SK-N-SH (cell line): ENCODE measurements around the gene SLC25A26. TPM values are rescaled to one million over a fixed set of nuclear protein-coding genes. Genes with fewer than 3 reads are reported as not detected.

Source experiments
- CTCF ChIA-PET: fragments of 300-600, 350-600 bp; formaldehyde crosslinking; extraction: SDS; loops from one replicate; lab custom pipeline; 2021; lab: Yijun Ruan, JAX
- POLR2A ChIA-PET: fragments of 350-600 bp; sonication (Branson Sonifier 250); formaldehyde crosslinking; extraction: SDS; loops from one replicate; lab custom pipeline; 2020; ENCODE audit warnings: antibody characterized with exemption, inconsistent platforms; lab: Yijun Ruan, JAX
- DNase-seq: peaks from one replicate; pipeline ENCODE4 v3.0.0; 2012
- H2AFZ ChIP-seq: fragments of 200-600 bp; sonication (generic); 2 replicates; pipeline ENCODE4 v1.8.1; 2016; ENCODE audit warnings: antibody characterized with exemption, mild to moderate bottlenecking, low read depth
- H3F3A ChIP-seq: fragments of 200-600 bp; sonication (generic); replicated peaks from 2 replicates; pipeline ENCODE3; 2016; ENCODE audit warnings: antibody characterized with exemption, mild to moderate bottlenecking; ENCODE audit not compliant: insufficient read depth
- H3K27ac ChIP-seq, 2 experiments: fragments of 200-500 bp in 1 of 2; fragments of 200-600 bp in 1 of 2; sonication (Bioruptor generic) in 1 of 2; sonication (generic), shearing (Covaris generic) in 1 of 2; 2 replicates each; pipeline versions ENCODE4 v1.5.1 to v1.6.1; 2014 to 2016; ENCODE audit warnings: low read depth in 2 of 2, inconsistent platforms in 1 of 2, low read length in 1 of 2, mild to moderate bottlenecking in 1 of 2, mixed read lengths in 1 of 2
- H3K27me3 ChIP-seq: fragments of 200-600 bp; sonication (generic), shearing (Covaris generic); 2 replicates; pipeline ENCODE4 v1.6.1; 2016; ENCODE audit warnings: mixed run types; ENCODE audit not compliant: insufficient read depth
- H3K36me3 ChIP-seq, 2 experiments: fragments of 200-500 bp in 1 of 2; fragments of 200-600 bp in 1 of 2; sonication (Bioruptor generic) in 1 of 2; sonication (generic) in 1 of 2; replicated peaks in 1 of 2; 2 replicates each; pipeline versions ENCODE3 to v1.5.1; 2014 to 2016; ENCODE audit warnings: low read length in 1 of 2, mild to moderate bottlenecking in 1 of 2; ENCODE audit not compliant: insufficient read depth in 2 of 2, control insufficient read depth in 1 of 2
- H3K4me1 ChIP-seq, 2 experiments: fragments of 200-500 bp in 1 of 2; fragments of 200-600 bp in 1 of 2; sonication (Bioruptor generic) in 1 of 2; sonication (generic), shearing (Covaris generic) in 1 of 2; 2 replicates each; pipeline versions ENCODE4 v1.5.1 to v1.6.1; 2014 to 2016; ENCODE audit warnings: low read depth in 1 of 2, low read length in 1 of 2, mixed run types in 1 of 2; ENCODE audit not compliant: insufficient read depth in 2 of 2, control insufficient read depth in 1 of 2
- H3K4me2 ChIP-seq: fragments of 200-600 bp; sonication (generic), shearing (Covaris generic); 2 replicates; pipeline ENCODE4 v1.6.1; 2017; ENCODE audit warnings: mixed run types
- H3K4me3 ChIP-seq, 2 experiments: fragments of 200-500 bp in 1 of 2; fragments of 200-600 bp in 1 of 2; sonication (Bioruptor generic) in 1 of 2; sonication (generic), shearing (Covaris generic) in 1 of 2; 2 replicates each; pipeline versions ENCODE4 v1.5.1 to v1.8.1; 2014 to 2016; ENCODE audit warnings: low read depth in 2 of 2, inconsistent platforms in 1 of 2, low read length in 1 of 2, mild to moderate bottlenecking in 1 of 2, mixed read lengths in 1 of 2, moderate library complexity in 1 of 2
- H3K79me2 ChIP-seq: fragments of 200-600 bp; sonication (generic); 2 replicates; pipeline ENCODE4 v1.8.1; 2017; ENCODE audit warnings: mild to moderate bottlenecking; ENCODE audit not compliant: insufficient read depth
- H3K9ac ChIP-seq: fragments of 200-600 bp; sonication (generic); 2 replicates; pipeline ENCODE4 v1.6.1; 2017; ENCODE audit warnings: mixed run types
- H3K9me2 ChIP-seq: fragments of 200-600 bp; sonication (generic); 2 replicates; pipeline ENCODE4 v1.6.1; 2017; ENCODE audit warnings: mixed run types
- H3K9me3 ChIP-seq: fragments of 200-600 bp; sonication (generic); 2 replicates; pipeline ENCODE4 v1.6.1; 2017; ENCODE audit warnings: mixed run types, mild to moderate bottlenecking, moderate library complexity
- H4K20me1 ChIP-seq: fragments of 200-600 bp; sonication (generic); 2 replicates; pipeline ENCODE4 v1.6.1; 2017; ENCODE audit warnings: mild to moderate bottlenecking, mixed run types; ENCODE audit not compliant: insufficient read depth
- EP300 ChIP-seq, 2 experiments: IDR thresholded peaks; 2 replicates each; pipeline versions ENCODE4 v1.4.0 to v1.6.1; 2012; ENCODE audit warnings: borderline replicate concordance in 1 of 2, low read depth in 1 of 2, low read length in 1 of 2
- EZH2phosphoT487 ChIP-seq: fragments of 200-600 bp; sonication (generic); IDR thresholded peaks from 2 replicates; pipeline ENCODE4 v1.6.1; 2017; ENCODE audit warnings: low read depth, mixed run types, mild to moderate bottlenecking, antibody characterized with exemption, moderate library complexity, borderline replicate concordance
- FOXJ3 ChIP-seq: sonication (generic); formaldehyde crosslinking; IDR thresholded peaks from 2 replicates; pipeline ENCODE4 v1.5.1; 2020; ENCODE audit warnings: mild to moderate bottlenecking, missing genetic modification reagents
- GABPA ChIP-seq: IDR thresholded peaks from 2 replicates; pipeline ENCODE4 v1.4.0; 2012; ENCODE audit warnings: low read depth, mild to moderate bottlenecking
- JUND ChIP-seq: IDR thresholded peaks from 2 replicates; pipeline ENCODE4 v1.4.0; 2012
- NRF1 ChIP-seq: IDR thresholded peaks from 2 replicates; pipeline ENCODE4 v1.6.1; 2012; ENCODE audit warnings: low read depth, mild to moderate bottlenecking, low read length
- POLR2AphosphoS5 ChIP-seq: IDR thresholded peaks from 2 replicates; pipeline ENCODE4 v1.6.1; 2012; ENCODE audit warnings: low read depth, low read length
- RCOR1 ChIP-seq: fragments of 150-350 bp; IDR thresholded peaks from 2 replicates; pipeline ENCODE4 v1.6.1; 2017; ENCODE audit warnings: antibody characterized with exemption, low read length
- REST ChIP-seq: IDR thresholded peaks from 2 replicates; pipeline ENCODE4 v1.6.1; 2012; ENCODE audit warnings: mild to moderate bottlenecking, low read depth, low read length, moderate library complexity
- RFX5 ChIP-seq: IDR thresholded peaks from 2 replicates; pipeline ENCODE4 v1.6.1; 2012; ENCODE audit warnings: mild to moderate bottlenecking, improper control_type of control experiment, low read length
- SIN3A ChIP-seq: IDR thresholded peaks from 2 replicates; pipeline ENCODE4 v1.6.1; 2012; ENCODE audit warnings: low read depth, mild to moderate bottlenecking, low read length, moderate library complexity, borderline replicate concordance
- SMC3 ChIP-seq: IDR thresholded peaks from 2 replicates; pipeline ENCODE4 v1.6.1; 2012; ENCODE audit warnings: low read depth, low read length, improper control_type of control experiment
- ZBTB33 ChIP-seq: IDR thresholded peaks from 2 replicates; pipeline ENCODE4 v1.4.0; 2012; ENCODE audit warnings: low read depth, borderline replicate concordance
- WGBS: methylation state at CpG from one replicate; pipeline ENCODE4 v1.1.6; 2017; ENCODE audit warnings: low lambda C conversion rate; 5-methylcytosine and 5-hydroxymethylcytosine counted together
- polyA plus RNA-seq, 3 experiments: library from polyadenylated mRNA; depleted of rRNA; stranded (reverse); fragments of >200 nt; gene quantifications; 2 replicates each; pipeline ENCODE4 v1.2.3, GENCODE V29; 2012

The SLC25A26 gene
- polyA plus RNA-seq, 1 of the 3 experiments (the other 2 are of a cell fraction), result 31.8 TPM

DNA sequence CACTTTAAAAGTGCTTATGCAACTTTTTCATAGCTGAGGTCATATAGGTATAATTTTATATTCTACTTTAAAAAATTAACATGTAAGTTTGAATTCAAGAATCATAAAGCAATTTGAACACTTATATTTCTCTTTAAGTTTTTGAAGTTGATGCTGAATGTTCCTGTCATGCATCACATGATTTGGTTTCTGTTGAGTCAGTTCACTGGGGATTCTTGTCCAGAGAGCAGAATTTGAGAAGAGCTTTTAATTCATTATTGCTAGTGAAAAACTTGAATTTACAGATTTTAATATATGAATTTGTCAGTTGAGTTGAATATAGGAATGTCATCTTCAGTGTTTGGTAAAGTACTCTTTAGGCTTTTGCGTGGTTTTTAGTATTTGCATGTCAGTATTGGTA, 7.9 kb downstream of the SLC25A26 start:
- peaks cover 26% of the 10 kb centered on the region; the same call in 1 of the 2 replicates for H3K79me2 ChIP-seq
- WGBS, result 100% methylated on average over 1 of the region's 1 CpG

More for the DNA sequence above, 7.9 kb downstream of the SLC25A26 start:
- Histone ChIP-seq H3K27ac (no peak overlapping the region), H3K4me3 (no peak overlapping the region), H3K27me3 (no peaks in the 10 kb centered on the region), H2AFZ (no peak overlapping the region), H3K36me3 (peaks cover 0 to 6% of the 10 kb centered on the region in 2 experiments), H3K4me2 (no peak overlapping the region), H3K9me2 (no peaks in the 10 kb centered on the region), H3F3A (no peaks in the 10 kb centered on the region), H4K20me1 (no peaks in the 10 kb centered on the region), H3K4me1 (peaks cover 0 to 9% of the 10 kb centered on the region in 2 experiments; a peak in 2 of 4 replicates), H3K9ac (no peak overlapping the region), H3K9me3 (no peaks in the 10 kb centered on the region)
- CTCF ChIA-PET, result interaction anchor here (1.6 kb wide), 1 partner anchor 25 kb away, joined by 6 read pairs; no protein-coding TSS in a partner anchor
- TF ChIP-seq JUND, result no peak
- no peak for TF ChIP-seq EZH2phosphoT487
- no peak for TF ChIP-seq RFX5
- TF ChIP-seq FOXJ3 (CRISPR knock-in tag), result no peak
- TF ChIP-seq EP300 (IDR thresholded peaks at IDR 0.05; ENCODE audit: borderline replicate concordance in 1 of 2, low read depth in 1 of 2, low read length in 1 of 2), result no peak
- TF ChIP-seq SMC3, result no peak
- TF ChIP-seq ZBTB33, result no peak
- TF ChIP-seq REST, result no peak
- no peak for TF ChIP-seq POLR2AphosphoS5
- TF ChIP-seq GABPA, result no peak
- TF ChIP-seq NRF1, result no peak
- TF ChIP-seq SIN3A, result no peak
- no peak for TF ChIP-seq RCOR1
- POLR2A ChIA-PET, result no interaction called here
- DNase-seq, result no peak
